Measurements from ENCODE around the gene EFCAB5. TPM values are rescaled to one million over a fixed set of nuclear protein-coding genes. Genes with fewer than 3 reads are reported as not detected.
"Not testable (repeated sequence)": the region's sequence is repeated elsewhere in the genome, so short reads cannot be mapped to it uniquely, and the experiment has no call there.

The EFCAB5 gene
- total RNA-seq, result 0.60 and 1.2 TPM in 2 replicates
- long read RNA-seq, partial matches to known transcripts, result 0 of 2 reads
- long read RNA-seq, other reads (novel, unspliced or antisense), result 2 of 2 reads

DNA sequence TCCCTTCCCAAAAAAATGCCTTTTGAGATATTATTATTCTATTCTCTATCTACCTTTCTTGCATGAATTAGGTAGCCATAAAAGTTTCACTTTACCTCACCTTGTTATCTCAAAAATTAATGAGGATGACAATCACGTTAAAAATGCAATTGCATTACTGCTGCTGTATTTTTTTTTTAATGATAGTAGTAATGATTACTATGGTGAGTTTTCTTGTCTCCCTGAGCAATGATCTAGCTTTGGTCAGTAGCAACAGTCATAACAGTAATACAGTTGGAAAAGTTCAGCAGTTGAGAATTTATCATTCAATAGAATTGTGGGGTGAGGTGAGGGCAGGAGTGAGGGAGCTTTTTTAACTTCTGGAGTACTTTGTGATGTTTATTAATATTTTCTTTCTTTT lies at the start of gene EFCAB5:
EFCAB5 (plus strand) TSS at position 301 of the 400 bp plus-strand sequence. CDS start 163 bp downstream, outside the sequence.
- H3K4me3 Mint-ChIP-seq (ENCODE audit: unreplicated experiment), result no peak within 1 kb of the TSS
- TF ChIP-seq, protein P1, sequence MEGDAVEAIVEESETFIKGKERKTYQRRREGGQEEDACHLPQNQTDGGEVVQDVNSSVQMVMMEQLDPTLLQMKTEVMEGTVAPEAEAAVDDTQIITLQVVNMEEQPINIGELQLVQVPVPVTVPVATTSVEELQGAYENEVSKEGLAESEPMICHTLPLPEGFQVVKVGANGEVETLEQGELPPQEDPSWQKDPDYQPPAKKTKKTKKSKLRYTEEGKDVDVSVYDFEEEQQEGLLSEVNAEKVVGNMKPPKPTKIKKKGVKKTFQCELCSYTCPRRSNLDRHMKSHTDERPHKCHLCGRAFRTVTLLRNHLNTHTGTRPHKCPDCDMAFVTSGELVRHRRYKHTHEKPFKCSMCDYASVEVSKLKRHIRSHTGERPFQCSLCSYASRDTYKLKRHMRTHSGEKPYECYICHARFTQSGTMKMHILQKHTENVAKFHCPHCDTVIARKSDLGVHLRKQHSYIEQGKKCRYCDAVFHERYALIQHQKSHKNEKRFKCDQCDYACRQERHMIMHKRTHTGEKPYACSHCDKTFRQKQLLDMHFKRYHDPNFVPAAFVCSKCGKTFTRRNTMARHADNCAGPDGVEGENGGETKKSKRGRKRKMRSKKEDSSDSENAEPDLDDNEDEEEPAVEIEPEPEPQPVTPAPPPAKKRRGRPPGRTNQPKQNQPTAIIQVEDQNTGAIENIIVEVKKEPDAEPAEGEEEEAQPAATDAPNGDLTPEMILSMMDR (IDR thresholded peaks at IDR 0.05), result no peak
- H3K27ac Mint-ChIP-seq (ENCODE audit: unreplicated experiment), result no peak within 1 kb of the TSS
- no peak for DNase-seq (ENCODE audit: extremely low spot score, unreplicated experiment)
- H3K36me3 Mint-ChIP-seq (ENCODE audit: unreplicated experiment), result no peaks in the 10 kb centered on the region
- no peaks in the 10 kb centered on the region for H3K4me1 Mint-ChIP-seq (ENCODE audit: unreplicated experiment)
- peaks cover 21% of the 10 kb centered on the region for H3K27me3 Mint-ChIP-seq (ENCODE audit: unreplicated experiment)
- no peaks in the 10 kb centered on the region for H3K9me3 Mint-ChIP-seq (ENCODE audit: unreplicated experiment)

DNA sequence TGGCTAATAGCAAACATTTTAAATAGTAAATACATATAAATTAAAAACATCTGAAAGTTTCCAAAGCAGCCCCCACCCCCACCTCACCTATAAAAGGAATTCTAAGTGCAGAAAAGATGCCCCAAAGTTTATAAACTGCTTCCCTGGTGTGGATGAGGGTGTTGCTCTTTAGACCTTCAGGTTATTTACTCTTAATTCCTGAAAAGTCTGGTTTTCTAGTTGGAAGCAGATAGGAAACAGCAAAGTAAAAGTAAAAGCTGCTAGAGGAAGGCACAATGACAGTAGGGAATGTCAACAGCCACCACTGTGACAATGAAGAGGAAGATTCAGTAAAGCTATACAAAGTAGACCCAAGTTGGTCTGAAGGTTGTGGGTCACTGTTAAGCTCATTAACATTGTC lies 49.2 kb upstream of the EFCAB5 start:
- Mint-ChIP-seq H3K27me3 (ENCODE audit: unreplicated experiment) (no peaks in the 10 kb centered on the region), H3K4me1 (ENCODE audit: unreplicated experiment) (peaks cover 11% of the 10 kb centered on the region), H3K27ac (ENCODE audit: unreplicated experiment) (peak overlapping the region; percentile 56), H3K9me3 (ENCODE audit: unreplicated experiment) (no peaks in the 10 kb centered on the region), H3K36me3 (ENCODE audit: unreplicated experiment) (peaks cover 9% of the 10 kb centered on the region), H3K4me3 (ENCODE audit: unreplicated experiment) (no peak overlapping the region)
- DNase-seq (ENCODE audit: extremely low spot score, unreplicated experiment), result no peak
- TF ChIP-seq, protein P1 (IDR thresholded peaks at IDR 0.05), result no peak

GRCh38 chr17:29897136-29897535 lies 44.3 kb upstream of the EFCAB5 start:
- DNase-seq (ENCODE audit: extremely low spot score, unreplicated experiment); H3K36me3 Mint-ChIP-seq (ENCODE audit: unreplicated experiment); H3K9me3 Mint-ChIP-seq (ENCODE audit: unreplicated experiment); H3K4me1 Mint-ChIP-seq (ENCODE audit: unreplicated experiment); H3K27me3 Mint-ChIP-seq (ENCODE audit: unreplicated experiment); H3K27ac Mint-ChIP-seq (ENCODE audit: unreplicated experiment); H3K4me3 Mint-ChIP-seq (ENCODE audit: unreplicated experiment): not testable (repeated sequence)

DNA sequence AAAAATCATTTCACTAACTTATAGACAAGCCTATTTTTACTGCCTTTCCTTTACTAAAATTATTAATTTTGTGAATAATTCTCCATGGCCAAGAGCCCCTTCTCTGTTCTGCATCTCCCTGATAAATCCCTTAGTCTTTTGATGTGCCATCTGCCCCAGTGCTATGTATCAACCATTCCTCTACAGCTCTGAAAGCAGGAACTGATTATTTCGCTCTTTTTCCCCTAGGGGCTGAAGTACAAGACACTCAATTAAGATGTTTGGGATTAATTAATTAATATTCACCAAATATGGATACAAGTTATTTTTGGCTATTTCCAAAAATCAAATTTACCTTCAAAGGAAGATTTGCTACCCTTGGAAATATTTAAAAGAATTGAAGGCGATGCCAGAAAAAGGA lies 38.0 kb upstream of the EFCAB5 start:
- no peak overlapping the region for H3K4me3 Mint-ChIP-seq (ENCODE audit: unreplicated experiment)
- H3K9me3 Mint-ChIP-seq (ENCODE audit: unreplicated experiment), result peaks cover 10% of the 10 kb centered on the region
- DNase-seq (ENCODE audit: extremely low spot score, unreplicated experiment), result no peak

GRCh38 chr17:29905086-29905878 lies 36.2 kb upstream of the EFCAB5 start:
- DNase-seq (ENCODE audit: extremely low spot score, unreplicated experiment), result no peak
- TF ChIP-seq, protein P1 (IDR thresholded peaks at IDR 0.05), result no peak
- Mint-ChIP-seq H3K9me3 (ENCODE audit: unreplicated experiment) (peaks cover 10% of the 10 kb centered on the region), H3K27ac (ENCODE audit: unreplicated experiment) (no peak overlapping the region), H3K4me3 (ENCODE audit: unreplicated experiment) (no peak overlapping the region), H3K4me1 (ENCODE audit: unreplicated experiment) (no peaks in the 10 kb centered on the region), H3K36me3 (ENCODE audit: unreplicated experiment) (no peaks in the 10 kb centered on the region), H3K27me3 (ENCODE audit: unreplicated experiment) (no peaks in the 10 kb centered on the region)

More for the DNA sequence above, 38.0 kb upstream of the EFCAB5 start:
- no peaks in the 10 kb centered on the region for H3K27me3 Mint-ChIP-seq (ENCODE audit: unreplicated experiment)
- TF ChIP-seq, protein P1 (IDR thresholded peaks at IDR 0.05), result no peak
- no peaks in the 10 kb centered on the region for H3K36me3 Mint-ChIP-seq (ENCODE audit: unreplicated experiment)
- H3K27ac Mint-ChIP-seq (ENCODE audit: unreplicated experiment), result no peak overlapping the region
- H3K4me1 Mint-ChIP-seq (ENCODE audit: unreplicated experiment), result no peaks in the 10 kb centered on the region

All from osteocyte (in vitro differentiated cells).